Esophagus squamous epithelium (tissue), 5 donors: ENCODE measurements around the gene TDRD9. TPM values are rescaled to one million over a fixed set of nuclear protein-coding genes. Genes with fewer than 3 reads are reported as not detected.

ENCODE experiments used
- DNase-seq: peaks from one replicate; lab custom pipeline; 2025; lab: John Stamatoyannopoulos, UW
- H3K27ac ChIP-seq, 4 donors: fragments of 200-600 bp; sonication (generic); one replicate each; pipeline ENCODE4 v1.5.1; 2016 to 2019; ENCODE audit warnings: mild to moderate bottlenecking in 1 of 4
- H3K27me3 ChIP-seq, 4 donors: fragments of 200-600 bp; sonication (generic); 1 replicate in 3 of 4; 2 replicates in 1 of 4; pipeline versions ENCODE4 v1.5.1 to v1.6.0; 2017 to 2021; ENCODE audit warnings: antibody characterized with exemption in 1 of 4
- H3K36me3 ChIP-seq, 3 donors: fragments of 200-600 bp; sonication (generic); one replicate each; pipeline ENCODE4 v1.5.1; 2016 to 2019
- H3K4me1 ChIP-seq, 3 donors: fragments of 200-600 bp; sonication (generic); one replicate each; pipeline ENCODE4 v1.5.1; 2017 to 2019
- H3K4me3 ChIP-seq, 4 donors: fragments of 200-600 bp; sonication (generic); 1 replicate in 3 of 4; 2 replicates in 1 of 4; pipeline ENCODE4 v1.5.1; 2016 to 2019; ENCODE audit warnings: mild to moderate bottlenecking in 2 of 4, moderate library complexity in 1 of 4
- H3K9me3 ChIP-seq, 3 donors: fragments of 200-600 bp; sonication (generic); one replicate each; pipeline ENCODE4 v1.5.1; 2016 to 2019
- CTCF ChIP-seq, 6 experiments: fragments of 450-650 bp in 4 of 6; fragments of 200-600 bp in 2 of 6; sonication (generic) in 2 of 6; IDR thresholded peaks; one replicate each; pipeline ENCODE4 v1.5.1; 2016 to 2019; ENCODE audit warnings: antibody characterized with exemption in 6 of 6, mild to moderate bottlenecking in 4 of 6, moderate library complexity in 4 of 6
- POLR2A ChIP-seq, 4 donors: fragments of 450-650 bp; IDR thresholded peaks; one replicate each; pipeline ENCODE4 v1.6.1; 2017; ENCODE audit warnings: antibody characterized with exemption in 4 of 4, mild to moderate bottlenecking in 4 of 4, moderate library complexity in 3 of 4
- WGBS, 2 donors: methylation state at CpG; one replicate each; pipeline ENCODE4 v1.1.5; 2018; 5-methylcytosine and 5-hydroxymethylcytosine counted together
- intact Hi-C: fragments of 100-400 bp; cut with DNase I; formaldehyde crosslinking; loops from one replicate; pipeline ENCODE4 v1.15.0; 2022
- total RNA-seq, 4 donors: library from RNA; depleted of rRNA; stranded (reverse); fragments of >200 nt; gene quantifications; one replicate each; pipeline ENCODE4 v1.1.0, GENCODE V29; 2016
- donor health status: DM: yes; HTN: yes; CAD: no.

TDRD9 gene
- total RNA-seq, 4 donors from 2014 or later, result 0.09 to 6.0 (median 0.74) TPM

GRCh38 chr14:103923863-103924262, 4.4 kb upstream of the TDRD9 start:
- Histone ChIP-seq H3K4me1 (peaks cover 5 to 26% (median 15%) of the 10 kb centered on the region in 3 donors), H3K27me3 (peaks cover 0 to 35% (median 0%) of the 10 kb centered on the region in 4 donors), H3K36me3 (no peaks in the 10 kb centered on the region), H3K4me3 (no peak overlapping the region), H3K9me3 (no peaks in the 10 kb centered on the region), H3K27ac (no peak overlapping the region)
- intact Hi-C loops, result no loop called here
- 13 to 18% methylated on average over 6 of the region's 6 CpGs for WGBS, 2 donors
- TF ChIP-seq CTCF (IDR thresholded peaks at IDR 0.05) (no peak), POLR2A (IDR thresholded peaks at IDR 0.05) (no peak)
- no peak for DNase-seq

GRCh38 chr14:103925316-103925715, 2.9 kb upstream of the TDRD9 start:
- Histone ChIP-seq H3K36me3 (no peaks in the 10 kb centered on the region), H3K27me3 (peaks cover 0 to 37% (median 0%) of the 10 kb centered on the region in 4 donors), H3K4me3 (no peak overlapping the region), H3K9me3 (no peaks in the 10 kb centered on the region), H3K27ac (no peak overlapping the region), H3K4me1 (peaks cover 4 to 12% (median 6%) of the 10 kb centered on the region in 3 donors)
- TF ChIP-seq CTCF (IDR thresholded peaks at IDR 0.05) (no peak), POLR2A (IDR thresholded peaks at IDR 0.05) (no peak)
- intact Hi-C loops, result no loop called here
- WGBS, 2 donors, result 76 to 82% methylated on average over 4 to 5 of the region's 5 CpGs
- no peak for DNase-seq

- no peak overlapping the region for H3K27ac ChIP-seq
- H3K4me3 ChIP-seq, result no peak overlapping the region
- peaks cover 0 to 37% (median 0%) of the 10 kb centered on the region in 4 donors for H3K27me3 ChIP-seq
- intact Hi-C loops, result no loop called here
- no peak for TF ChIP-seq POLR2A (IDR thresholded peaks at IDR 0.05)
- TF ChIP-seq CTCF (IDR thresholded peaks at IDR 0.05), result no peak
- no peaks in the 10 kb centered on the region for H3K36me3 ChIP-seq
- WGBS, 2 donors, result 89 to 92% methylated on average over 18 of the region's 18 CpGs
- no peaks in the 10 kb centered on the region for H3K9me3 ChIP-seq
- H3K4me1 ChIP-seq, result peaks cover 0 to 2% (median 0%) of the 10 kb centered on the region in 3 donors
- DNase-seq, result no peak
Observed at GRCh38 chr14:103927566-103927965, 690 bp upstream of the TDRD9 start.

- no peak overlapping the region for H3K27ac ChIP-seq
- H3K27me3 ChIP-seq, result peaks cover 0 to 22% (median 0%) of the 10 kb centered on the region in 4 donors
- TF ChIP-seq CTCF (IDR thresholded peaks at IDR 0.05) (no peak), POLR2A (IDR thresholded peaks at IDR 0.05) (no peak)
- H3K9me3 ChIP-seq, result no peaks in the 10 kb centered on the region
- H3K36me3 ChIP-seq, result no peaks in the 10 kb centered on the region
- H3K4me3 ChIP-seq, result no peak overlapping the region
- intact Hi-C loops, result no loop called here
- H3K4me1 ChIP-seq, result peaks cover 0 to 16% (median 0%) of the 10 kb centered on the region in 3 donors
- 55 to 59% methylated on average over 14 of the region's 14 CpGs for WGBS, 2 donors
- DNase-seq, result no peak
Observed at GRCh38 chr14:103930051-103930604, 1.9 kb downstream of the TDRD9 start.

- 57 to 66% methylated on average over 3 of the region's 3 CpGs for WGBS, 2 donors
- Histone ChIP-seq H3K4me1 (peaks cover 0 to 16% (median 0%) of the 10 kb centered on the region in 3 donors), H3K27me3 (peaks cover 0 to 22% (median 0%) of the 10 kb centered on the region in 4 donors), H3K9me3 (no peaks in the 10 kb centered on the region), H3K36me3 (no peaks in the 10 kb centered on the region), H3K4me3 (no peak overlapping the region), H3K27ac (no peak overlapping the region)
- DNase-seq, result no peak
- TF ChIP-seq POLR2A (IDR thresholded peaks at IDR 0.05), result no peak
- TF ChIP-seq CTCF (IDR thresholded peaks at IDR 0.05), result no peak
- intact Hi-C loops, result no loop called here
Observed at GRCh38 chr14:103931422-103931821, 3.2 kb downstream of the TDRD9 start.
